HT-29 (cell line): ENCODE results near the gene ATP5IF1. TPM values are rescaled to one million over a fixed set of nuclear protein-coding genes. Genes with fewer than 3 reads are reported as not detected.

Source experiments
- DNase-seq: peaks from one replicate; pipeline ENCODE4 v3.0.0-alpha.2; 2015; ENCODE audit warnings: low spot score
- total RNA-seq: library from RNA; depleted of rRNA; stranded (reverse); fragments of >200 nt; shearing (Covaris generic); gene quantifications from 2 replicates; pipeline ENCODE4 v1.2.3, GENCODE V29; 2014; rRNA removed

The ATP5IF1 gene
- total RNA-seq: 542 and 583 TPM in 2 replicates

- peak; percentile 97 for DNase-seq
Observed at GRCh38 chr1:28235755-28236655, at the start of gene ATP5IF1. ATP5IF1 (plus strand) TSS chr1:28236124; CDS start chr1:28236184, 60 bp downstream.

GRCh38 chr1:28190337-28190979 lies 45.5 kb upstream of the ATP5IF1 start:
- peak; percentile 9 for DNase-seq

- no peak for DNase-seq
Observed at GRCh38 chr1:28190996-28191645, 44.8 kb upstream of the ATP5IF1 start.

- DNase-seq: peak; percentile 35
Observed at GRCh38 chr1:28193701-28194161, 42.2 kb upstream of the ATP5IF1 start.

GRCh38 chr1:28194326-28195035 lies 41.4 kb upstream of the ATP5IF1 start:
- DNase-seq: no peak

- no peak for DNase-seq
Observed at GRCh38 chr1:28195780-28196179, 40.1 kb upstream of the ATP5IF1 start.

- DNase-seq: no peak
Observed at GRCh38 chr1:28196330-28196729, 39.6 kb upstream of the ATP5IF1 start.

GRCh38 chr1:28197682-28198415 lies 38.1 kb upstream of the ATP5IF1 start:
- DNase-seq: no peak

- no peak for DNase-seq
Observed at GRCh38 chr1:28199328-28200233, 36.3 kb upstream of the ATP5IF1 start.

- no peak for DNase-seq
Observed at GRCh38 chr1:28200234-28200873, 35.6 kb upstream of the ATP5IF1 start.

GRCh38 chr1:28205243-28205642 lies 30.7 kb upstream of the ATP5IF1 start:
- DNase-seq: no peak

GRCh38 chr1:28208818-28209441 lies 27.0 kb upstream of the ATP5IF1 start:
- DNase-seq: peak; percentile 76

- no peak for DNase-seq
Observed at GRCh38 chr1:28209700-28210099, 26.2 kb upstream of the ATP5IF1 start.

GRCh38 chr1:28213315-28213714 lies 22.6 kb upstream of the ATP5IF1 start:
- DNase-seq: no peak

- DNase-seq: no peak
Observed at GRCh38 chr1:28229089-28229488, 6.8 kb upstream of the ATP5IF1 start.

GRCh38 chr1:28229996-28230395 lies 5.9 kb upstream of the ATP5IF1 start:
- no peak for DNase-seq

- peak; percentile 93 for DNase-seq
Observed at GRCh38 chr1:28232558-28233263, 3.2 kb upstream of the ATP5IF1 start, which contains the start of gene DNAJC8. DNAJC8 (minus strand) TSS chr1:28233029; CDS start chr1:28232998, 31 bp downstream.

GRCh38 chr1:28233264-28233606 lies 2.7 kb upstream of the ATP5IF1 start:
- no peak for DNase-seq
